CD4-positive, CD25-positive, alpha-beta regulatory T cell (primary cell): ENCODE data around the gene XAF1. TPM values are rescaled to one million over a fixed set of nuclear protein-coding genes. Genes with fewer than 3 reads are reported as not detected.

Experiments used
- ATAC-seq, 2 donors: fragments of 150-1000 bp; cut with Tn5 transposase; one replicate each; pipeline ENCODE4 v1.10.0; 2021; ENCODE audit warnings: low read depth in 2 of 2, moderate number of reproducible peaks in 2 of 2, moderate library complexity in 1 of 2
- DNase-seq, 3 donors: peaks; one replicate each; pipeline versions ENCODE4 v3.0.0 to v3.0.0-alpha.2; 2012 to 2022; ENCODE audit warnings: mixed read lengths in 1 of 3
- H3K27ac ChIP-seq: one replicate; pipeline ENCODE4 v1.7.0; 2013; ENCODE audit warnings: mild to moderate bottlenecking, low read length; ENCODE audit not compliant: insufficient read depth, poor library complexity, severe bottlenecking
- H3K27me3 ChIP-seq: one replicate; pipeline ENCODE4 v1.7.0; 2013; ENCODE audit warnings: low read length; ENCODE audit not compliant: control insufficient read depth, insufficient read depth
- H3K36me3 ChIP-seq: one replicate; pipeline ENCODE4 v1.7.0; 2013; ENCODE audit warnings: mild to moderate bottlenecking, low read length, moderate library complexity; ENCODE audit not compliant: control insufficient read depth, insufficient read depth
- H3K4me1 ChIP-seq: 2 replicates; pipeline ENCODE4 v1.7.0; 2013; ENCODE audit warnings: mild to moderate bottlenecking, low read length; ENCODE audit not compliant: insufficient read depth, control insufficient read depth, poor library complexity, severe bottlenecking
- H3K4me3 ChIP-seq: one replicate; pipeline ENCODE4 v1.7.0; 2013; ENCODE audit warnings: low read depth, mild to moderate bottlenecking, low read length, moderate library complexity
- H3K9me3 ChIP-seq, 2 experiments: 1 replicate in 1 of 2; 2 replicates in 1 of 2; pipeline ENCODE4 v1.7.0; 2013; ENCODE audit warnings: low read length in 2 of 2, mild to moderate bottlenecking in 1 of 2, moderate library complexity in 1 of 2; ENCODE audit not compliant: control insufficient read depth in 2 of 2
- H3K27ac Mint-ChIP-seq, 3 donors: one replicate each; pipeline ENCODE4 v1.8.0; 2020 to 2022; ENCODE audit warnings: mild to moderate bottlenecking in 3 of 3, mixed read lengths in 3 of 3, moderate library complexity in 2 of 3
- H3K27me3 Mint-ChIP-seq: one replicate; pipeline ENCODE4 v1.8.0; 2022; ENCODE audit warnings: mild to moderate bottlenecking, mixed read lengths
- H3K36me3 Mint-ChIP-seq: one replicate; pipeline ENCODE4 v1.8.0; 2020; ENCODE audit warnings: mixed read lengths
- H3K4me1 Mint-ChIP-seq, 4 donors: one replicate each; pipeline ENCODE4 v1.8.0; 2020 to 2022; ENCODE audit warnings: mixed read lengths in 4 of 4, mild to moderate bottlenecking in 1 of 4
- H3K4me3 Mint-ChIP-seq, 4 donors: one replicate each; pipeline ENCODE4 v1.8.0; 2020 to 2022; ENCODE audit warnings: mild to moderate bottlenecking in 4 of 4, mixed read lengths in 4 of 4, moderate library complexity in 3 of 4
- H3K9me3 Mint-ChIP-seq, 7 donors: one replicate each; pipeline ENCODE4 v1.8.0; 2020 to 2022; ENCODE audit warnings: mixed read lengths in 7 of 7, mild to moderate bottlenecking in 3 of 7, moderate library complexity in 2 of 7
- polyA plus RNA-seq, 4 donors: library from polyadenylated mRNA; unstranded; fragments of 300-500 nt; fragmentation: Illumina TruSeq; gene quantifications; one replicate each; pipeline ENCODE4 v1.2.3, GENCODE V29; 2021
- total RNA-seq: library from RNA; stranded (reverse); gene quantifications from one replicate; pipeline ENCODE4 v1.2.3, GENCODE V29; 2022

XAF1 gene
- total and polyA plus RNA-seq, 5 donors from 2014 or later: 16.4 to 95.1 (median 28.8) TPM

DNA sequence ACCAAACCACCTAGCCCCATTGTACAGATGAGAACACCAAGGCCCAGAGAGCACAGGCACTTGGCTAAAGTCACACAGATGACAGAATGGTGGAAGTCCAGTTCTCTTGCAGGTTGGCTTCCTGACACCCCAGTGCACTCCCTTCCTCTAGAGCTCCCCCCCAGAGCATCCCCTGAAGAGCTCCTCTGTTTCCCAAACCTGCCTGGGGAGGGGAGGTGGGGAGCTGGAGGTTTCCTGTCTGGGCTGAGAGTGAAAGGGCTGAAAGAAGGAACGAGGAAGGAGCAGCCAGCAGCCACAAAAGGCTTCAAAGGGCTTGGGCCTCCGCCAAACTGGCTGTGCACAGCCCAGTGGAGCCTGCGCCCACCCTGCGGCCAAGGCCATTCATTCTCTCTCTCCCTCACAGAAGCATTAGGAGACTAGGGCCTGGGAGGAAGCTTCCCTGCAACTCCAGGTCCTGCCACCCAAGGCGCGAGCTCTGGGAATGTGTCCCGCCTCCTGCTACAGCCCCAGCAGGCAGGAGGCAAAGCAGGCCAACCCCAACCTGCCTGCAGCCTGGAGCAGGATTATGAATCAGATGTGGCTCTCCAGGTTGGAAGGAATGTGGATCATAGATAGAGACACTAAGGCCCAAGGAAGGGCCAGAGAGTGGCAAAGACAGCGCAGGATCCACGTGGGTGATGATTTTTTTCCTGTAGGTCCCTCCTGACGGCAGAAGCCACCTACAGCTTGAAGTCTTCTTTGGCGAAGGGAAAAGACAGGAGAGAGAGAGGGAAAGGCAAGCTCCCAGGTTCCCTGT lies 43.6 kb upstream of the XAF1 start:
- Histone ChIP-seq H3K9me3 (no peaks in the 10 kb centered on the region), H3K4me3 (no peak overlapping the region), H3K27me3 (no peaks in the 10 kb centered on the region), H3K36me3 (no peaks in the 10 kb centered on the region), H3K27ac (no peak overlapping the region), H3K4me1 (peaks cover 9% of the 10 kb centered on the region)
- peaks cover 0 to 9% (median 0%) of the 10 kb centered on the region in 7 donors for H3K9me3 Mint-ChIP-seq
- DNase-seq: no peak
- peaks cover 51% of the 10 kb centered on the region for H3K27me3 Mint-ChIP-seq
- no peak for ATAC-seq
- peaks cover 0 to 20% (median 5%) of the 10 kb centered on the region in 4 donors for H3K4me1 Mint-ChIP-seq
- no peak overlapping the region for H3K27ac Mint-ChIP-seq
- peak overlapping the region in 2 of 4 donors; percentile 29 to 72 for H3K4me3 Mint-ChIP-seq
- H3K36me3 Mint-ChIP-seq: no peaks in the 10 kb centered on the region

DNA sequence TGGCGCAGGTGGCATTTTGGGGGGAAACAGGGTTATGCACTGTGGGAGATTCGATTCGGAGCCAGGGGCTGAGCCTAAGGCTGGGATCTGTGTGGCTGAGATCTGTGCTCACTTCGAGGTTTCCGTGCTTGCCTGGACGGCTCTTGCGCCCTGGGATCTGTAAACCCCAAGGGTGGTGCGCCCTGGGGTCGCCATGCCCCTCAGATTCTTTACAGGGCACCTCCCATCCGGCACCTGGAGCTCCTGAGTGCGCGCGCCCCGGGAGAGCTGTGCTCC lies 43.1 kb upstream of the XAF1 start:
- H3K27me3 Mint-ChIP-seq: peaks cover 47% of the 10 kb centered on the region
- H3K36me3 Mint-ChIP-seq: no peaks in the 10 kb centered on the region
- Histone ChIP-seq H3K27ac (no peak overlapping the region), H3K9me3 (no peaks in the 10 kb centered on the region), H3K4me3 (no peak overlapping the region), H3K27me3 (no peaks in the 10 kb centered on the region), H3K36me3 (no peaks in the 10 kb centered on the region), H3K4me1 (peaks cover 9% of the 10 kb centered on the region)
- ATAC-seq: no peak
- H3K4me1 Mint-ChIP-seq: peaks cover 0 to 20% (median 5%) of the 10 kb centered on the region in 4 donors
- peak overlapping the region in 2 of 4 donors; percentile 29 to 72 for H3K4me3 Mint-ChIP-seq
- H3K27ac Mint-ChIP-seq: no peak overlapping the region
- no peak for DNase-seq
- peaks cover 0 to 9% (median 0%) of the 10 kb centered on the region in 7 donors for H3K9me3 Mint-ChIP-seq

DNA sequence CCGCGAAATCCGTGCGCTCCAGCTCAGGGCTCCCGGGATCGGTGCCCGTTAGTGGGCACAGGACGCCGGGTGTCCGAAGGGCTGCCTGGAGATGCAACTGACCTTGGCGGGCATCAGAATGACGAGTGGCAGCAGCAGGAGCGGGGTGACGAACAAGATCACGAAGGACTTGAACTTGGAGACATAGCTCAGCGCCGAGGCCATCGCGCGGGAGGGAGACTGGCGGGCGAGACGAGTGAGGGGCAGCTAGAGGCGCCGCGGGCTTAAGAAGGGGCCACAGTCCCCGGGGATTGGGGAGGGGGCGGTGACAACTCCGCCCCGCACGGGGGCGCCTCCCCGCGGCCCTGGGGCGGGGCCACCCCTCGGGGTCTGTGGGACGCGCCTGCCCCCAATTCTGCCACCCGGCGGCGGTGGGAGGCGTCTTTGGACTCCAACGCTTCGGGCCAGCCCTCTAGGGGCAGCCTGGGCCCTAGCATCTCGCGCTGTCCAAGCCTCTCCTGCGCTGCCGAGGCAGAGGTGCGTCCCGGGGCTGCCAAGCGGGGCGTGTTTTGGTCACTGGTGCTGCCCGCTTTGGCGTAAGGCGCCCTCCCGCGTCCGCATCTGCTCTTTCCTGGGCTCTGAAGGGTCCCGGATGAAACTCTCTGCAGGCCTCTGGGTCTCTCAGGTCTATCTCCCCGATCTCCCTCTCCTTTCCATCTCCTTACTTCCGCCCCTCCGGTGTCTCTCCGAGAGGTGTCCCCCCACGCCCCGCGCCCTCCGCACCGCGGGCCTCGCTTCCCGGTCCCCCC lies 42.5 kb upstream of the XAF1 start, which contains the start of gene SLC13A5:
SLC13A5 (minus strand) TSS at position 240 of the 788 bp plus-strand sequence; CDS start at position 204, 36 bp downstream.
- Mint-ChIP-seq H3K27me3 (peaks cover 42% of the 10 kb centered on the region), H3K27ac (no peak within 1 kb of the TSS), H3K4me1 (peaks cover 0 to 20% (median 5%) of the 10 kb centered on the region in 4 donors), H3K4me3 (peak within 1 kb of the TSS in 2 of 4 donors; percentile 29 to 72), H3K36me3 (no peaks in the 10 kb centered on the region), H3K9me3 (peaks cover 0 to 9% (median 0%) of the 10 kb centered on the region in 7 donors)
- no peak within 1 kb of the TSS for H3K4me3 ChIP-seq
- H3K9me3 ChIP-seq: no peaks in the 10 kb centered on the region
- DNase-seq (no peak), ATAC-seq (peak in 1 of 2 donors; percentile 37)
- peaks cover 9% of the 10 kb centered on the region for H3K4me1 ChIP-seq
- H3K27me3 ChIP-seq: no peaks in the 10 kb centered on the region
- no peaks in the 10 kb centered on the region for H3K36me3 ChIP-seq
- no peak within 1 kb of the TSS for H3K27ac ChIP-seq

DNA sequence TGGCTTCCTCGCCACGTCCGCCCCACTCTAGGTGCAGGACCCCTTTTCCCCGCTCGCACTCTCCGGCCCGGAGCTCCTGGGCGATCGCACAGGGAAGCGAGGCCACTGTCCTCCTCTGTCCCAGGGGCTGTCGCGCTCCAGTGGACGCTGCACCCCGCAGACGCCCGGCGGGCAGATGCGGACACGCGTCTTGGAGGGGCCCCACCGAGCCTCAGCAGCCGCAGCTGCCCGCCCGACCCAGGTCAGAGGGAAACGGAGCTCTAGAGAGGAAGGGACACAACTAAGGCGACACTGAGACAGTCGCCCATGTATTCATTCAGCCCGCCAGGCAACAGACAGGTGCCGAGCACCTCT lies 42.0 kb upstream of the XAF1 start:
- peak overlapping the region in 1 of 4 donors; percentile 21 for H3K4me3 Mint-ChIP-seq
- no peaks in the 10 kb centered on the region for H3K9me3 ChIP-seq

DNA sequence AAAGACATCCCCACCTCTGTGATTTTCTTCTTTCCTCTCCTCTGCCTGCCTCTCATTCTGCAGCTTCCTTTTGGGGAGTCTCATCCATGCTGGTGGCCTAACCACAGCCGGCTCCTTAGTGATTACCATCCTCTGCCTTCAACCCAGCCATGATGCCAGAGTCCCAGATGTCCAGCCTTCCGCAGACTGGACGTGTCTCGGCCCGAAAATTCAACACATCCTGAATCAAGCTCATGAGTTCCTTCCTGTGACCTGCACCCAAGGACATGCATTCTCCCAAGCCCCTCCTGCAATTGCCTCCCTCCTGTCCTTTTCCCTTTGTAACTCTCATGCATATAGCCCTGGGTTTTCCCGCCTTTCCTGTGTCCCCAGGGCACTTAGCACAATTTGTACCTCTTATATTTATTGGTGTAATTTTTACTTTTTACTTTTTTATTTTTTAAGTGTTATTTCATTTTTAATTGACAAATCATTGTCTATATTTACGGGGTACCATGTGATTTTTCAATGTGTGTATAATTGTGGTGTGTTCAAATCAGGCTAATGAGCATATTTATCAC lies 41.5 kb upstream of the XAF1 start:
- Mint-ChIP-seq H3K4me1 (peaks cover 0 to 20% (median 5%) of the 10 kb centered on the region in 4 donors), H3K27me3 (peaks cover 38% of the 10 kb centered on the region), H3K36me3 (no peaks in the 10 kb centered on the region), H3K9me3 (peaks cover 0 to 9% (median 0%) of the 10 kb centered on the region in 7 donors), H3K4me3 (peak overlapping the region in 1 of 4 donors; percentile 21), H3K27ac (no peak overlapping the region)
- Histone ChIP-seq H3K9me3 (no peaks in the 10 kb centered on the region), H3K4me3 (no peak overlapping the region), H3K4me1 (peaks cover 9% of the 10 kb centered on the region), H3K27me3 (no peaks in the 10 kb centered on the region), H3K27ac (no peak overlapping the region), H3K36me3 (no peaks in the 10 kb centered on the region)
- DNase-seq (no peak), ATAC-seq (no peak)

More for the DNA sequence above, 42.0 kb upstream of the XAF1 start:
- DNase-seq: no peak
- peaks cover 0 to 9% (median 0%) of the 10 kb centered on the region in 7 donors for H3K9me3 Mint-ChIP-seq
- H3K4me3 ChIP-seq: no peak overlapping the region
- no peaks in the 10 kb centered on the region for H3K36me3 Mint-ChIP-seq
- H3K27me3 Mint-ChIP-seq: peaks cover 36% of the 10 kb centered on the region
- H3K27me3 ChIP-seq: no peaks in the 10 kb centered on the region
- H3K27ac ChIP-seq: no peak overlapping the region
- H3K36me3 ChIP-seq: no peaks in the 10 kb centered on the region
- H3K27ac Mint-ChIP-seq: no peak overlapping the region
- ATAC-seq: no peak
- H3K4me1 Mint-ChIP-seq: peaks cover 0 to 20% (median 5%) of the 10 kb centered on the region in 4 donors
- H3K4me1 ChIP-seq: peaks cover 9% of the 10 kb centered on the region

DNA sequence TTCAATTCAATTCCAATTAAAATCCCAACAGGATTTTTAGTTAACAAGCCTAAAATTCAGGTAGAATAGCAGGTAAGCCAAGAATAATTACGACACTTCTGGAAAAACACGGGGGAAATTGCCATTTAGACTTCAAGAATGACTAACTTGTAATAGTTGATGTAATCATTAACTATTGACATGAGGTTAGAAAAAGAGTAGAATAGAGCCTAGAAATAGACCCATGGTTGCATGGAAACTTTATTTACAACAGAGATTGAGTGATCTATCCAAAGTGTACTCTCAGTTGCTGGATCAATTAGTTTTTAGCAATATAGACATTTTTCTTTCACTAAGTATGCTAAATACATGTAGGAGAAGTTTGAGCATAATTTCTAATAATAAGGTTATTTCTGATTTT lies 39.1 kb upstream of the XAF1 start:
- Mint-ChIP-seq H3K36me3 (no peaks in the 10 kb centered on the region), H3K4me1 (peaks cover 0 to 20% (median 5%) of the 10 kb centered on the region in 4 donors), H3K27ac (no peak overlapping the region), H3K27me3 (peaks cover 40% of the 10 kb centered on the region), H3K4me3 (no peak overlapping the region), H3K9me3 (peaks cover 0 to 9% (median 0%) of the 10 kb centered on the region in 7 donors)
- H3K4me1 ChIP-seq: peaks cover 9% of the 10 kb centered on the region
- no peak overlapping the region for H3K4me3 ChIP-seq
- H3K9me3 ChIP-seq: no peaks in the 10 kb centered on the region
- H3K27ac ChIP-seq: no peak overlapping the region
- no peaks in the 10 kb centered on the region for H3K36me3 ChIP-seq
- ATAC-seq (no peak), DNase-seq (no peak)
- H3K27me3 ChIP-seq: no peaks in the 10 kb centered on the region

DNA sequence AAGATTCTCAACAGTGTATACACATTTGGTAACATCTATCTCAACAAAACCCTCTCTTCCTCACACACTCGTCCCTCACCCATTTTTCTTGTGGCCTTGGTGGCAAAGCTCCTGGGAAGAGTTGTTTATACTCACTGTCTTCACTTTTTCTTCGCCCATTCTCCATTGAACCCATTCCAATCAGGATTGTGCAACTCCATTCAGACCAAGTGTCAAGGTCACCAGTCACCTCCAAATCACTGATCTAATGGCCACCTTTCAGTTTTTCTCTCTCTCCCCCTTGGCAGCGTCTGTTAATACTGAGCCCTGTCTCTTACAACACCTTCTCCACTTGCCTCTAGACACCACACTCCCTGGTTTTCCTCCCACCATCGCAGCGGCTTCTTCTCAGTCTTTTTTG lies 34.1 kb upstream of the XAF1 start:
- H3K4me1 ChIP-seq: no peaks in the 10 kb centered on the region
- no peak overlapping the region for H3K4me3 ChIP-seq
- H3K36me3 ChIP-seq: no peaks in the 10 kb centered on the region
- H3K27me3 Mint-ChIP-seq: peaks cover 18% of the 10 kb centered on the region
- no peaks in the 10 kb centered on the region for H3K4me1 Mint-ChIP-seq
- H3K9me3 ChIP-seq: no peaks in the 10 kb centered on the region
- DNase-seq: no peak
- H3K27ac Mint-ChIP-seq: no peak overlapping the region
- no peak for ATAC-seq
- peaks cover 6% of the 10 kb centered on the region for H3K27me3 ChIP-seq
- H3K27ac ChIP-seq: no peak overlapping the region
- peaks cover 0 to 7% (median 0%) of the 10 kb centered on the region in 7 donors for H3K9me3 Mint-ChIP-seq
- no peak overlapping the region for H3K4me3 Mint-ChIP-seq
- peaks cover 3% of the 10 kb centered on the region for H3K36me3 Mint-ChIP-seq
